Loucy (cell line): ENCODE measurements around the gene GNG2.
A peak's percentile ranks its signal among the peaks of the same experiment; 100 is the strongest.

Experiments
- H2AFZ ChIP-seq: fragments of 200-600 bp; sonication (generic); 2 replicates; pipeline ENCODE4 v1.6.0; 2016; ENCODE audit warnings: antibody characterized with exemption, mild to moderate bottlenecking, low read length, moderate library complexity
- H3F3A ChIP-seq: fragments of 200-600 bp; 2 replicates; pipeline ENCODE4 v1.6.0; 2016; ENCODE audit warnings: antibody characterized with exemption, low read depth, mild to moderate bottlenecking
- H3K27me3 ChIP-seq: fragments of 200-600 bp; sonication (generic); 2 replicates; pipeline ENCODE4 v1.6.1; 2014; ENCODE audit warnings: low read length, mild to moderate bottlenecking; ENCODE audit not compliant: insufficient read depth, poor library complexity, severe bottlenecking
- H3K36me3 ChIP-seq: fragments of 200-600 bp; sonication (generic); 2 replicates; pipeline ENCODE4 v1.6.1; 2016; ENCODE audit warnings: low read length; ENCODE audit not compliant: insufficient read depth
- H3K4me1 ChIP-seq: fragments of 200-600 bp; sonication (generic); 2 replicates; pipeline ENCODE4 v1.5.1; 2014; ENCODE audit warnings: low read length, mild to moderate bottlenecking; ENCODE audit not compliant: insufficient read depth, poor library complexity, severe bottlenecking
- H3K4me2 ChIP-seq: fragments of 200-600 bp; sonication (generic); 2 replicates; pipeline ENCODE4 v1.6.0; 2014; ENCODE audit warnings: antibody characterized with exemption, low read length, low read depth, mild to moderate bottlenecking; ENCODE audit not compliant: poor library complexity, severe bottlenecking
- H3K4me3 ChIP-seq: fragments of 200-600 bp; sonication (generic); 2 replicates; pipeline ENCODE4 v1.5.1; 2014; ENCODE audit warnings: low read length, mild to moderate bottlenecking, mixed read lengths; ENCODE audit not compliant: poor library complexity, severe bottlenecking
- H3K79me2 ChIP-seq: fragments of 200-600 bp; sonication (generic); 2 replicates; pipeline ENCODE4 v1.6.1; 2014; ENCODE audit warnings: low read length; ENCODE audit not compliant: insufficient read depth
- H3K9ac ChIP-seq: fragments of 200-600 bp; sonication (generic); 2 replicates; pipeline ENCODE4 v1.6.0; 2014; ENCODE audit warnings: mild to moderate bottlenecking, low read depth, low read length, moderate library complexity; ENCODE audit not compliant: poor library complexity, severe bottlenecking
- H3K9me2 ChIP-seq: fragments of 200-600 bp; sonication (generic); replicated peaks from 2 replicates; pipeline ENCODE4 v1.6.1; 2016; ENCODE audit warnings: low read depth, low read length, mixed read lengths
- H3K9me3 ChIP-seq: fragments of 200-600 bp; sonication (generic); 2 replicates; pipeline ENCODE4 v1.6.1; 2014; ENCODE audit warnings: mild to moderate bottlenecking, antibody characterized with exemption, low read length, low read depth; ENCODE audit not compliant: insufficient read depth
- H4K20me1 ChIP-seq: fragments of 200-600 bp; sonication (generic); 2 replicates; pipeline ENCODE4 v1.6.0; 2014; ENCODE audit warnings: antibody characterized with exemption, low read length, mild to moderate bottlenecking; ENCODE audit not compliant: insufficient read depth, poor library complexity, severe bottlenecking
- EZH2phosphoT487 ChIP-seq: fragments of 200-600 bp; IDR thresholded peaks from 2 replicates; pipeline ENCODE4 v1.6.1; 2018; ENCODE audit warnings: antibody characterized with exemption, mild to moderate bottlenecking, moderate library complexity, borderline replicate concordance
- TF ChIP-seq, protein P1 (sequence below): fragments of 200-600 bp; sonication (generic); conservative IDR thresholded peaks from 2 replicates; pipeline ENCODE4 v1.5.1; 2014; ENCODE audit warnings: mild to moderate bottlenecking, antibody characterized with exemption, low read length

GNG2 gene

DNA sequence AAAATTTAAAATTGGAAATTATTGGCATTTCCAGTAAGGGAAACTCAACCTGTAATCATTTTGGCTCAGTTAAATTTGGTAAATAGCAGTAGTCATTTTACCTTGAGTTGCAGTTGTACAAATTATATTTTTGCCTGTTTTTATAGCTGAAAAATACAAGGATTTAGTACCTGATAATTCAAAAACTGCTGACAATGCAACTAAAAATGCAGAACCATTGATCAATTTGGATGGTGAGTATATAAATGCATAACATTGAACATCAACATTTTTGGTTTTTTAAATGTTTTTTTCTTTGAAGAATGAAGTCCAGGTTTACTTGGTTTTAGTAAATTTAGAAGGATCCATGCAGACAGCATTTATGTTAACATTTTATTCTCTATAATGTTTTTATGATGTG is 137.9 kb downstream of the GNG2 start:
- Histone ChIP-seq H2AFZ (no peak overlapping the region), H3K4me2 (no peak overlapping the region), H3F3A (0 out of 2 replicates have a peak, but pooled peaks cover 6% of the 10 kb centered on the region), H3K9ac (peak overlapping the region; percentile 19), H4K20me1 (peaks cover 44% of the 10 kb centered on the region), H3K9me2 (no peaks in the 10 kb centered on the region), H3K36me3 (peaks cover 94% of the 10 kb centered on the region), H3K27me3 (no peaks in the 10 kb centered on the region), H3K4me1 (peaks cover 20% of the 10 kb centered on the region), H3K4me3 (no peak overlapping the region), H3K79me2 (peaks cover 57% of the 10 kb centered on the region), H3K9me3 (no peaks in the 10 kb centered on the region)
- no peak for TF ChIP-seq EZH2phosphoT487
- TF ChIP-seq, protein P1, sequence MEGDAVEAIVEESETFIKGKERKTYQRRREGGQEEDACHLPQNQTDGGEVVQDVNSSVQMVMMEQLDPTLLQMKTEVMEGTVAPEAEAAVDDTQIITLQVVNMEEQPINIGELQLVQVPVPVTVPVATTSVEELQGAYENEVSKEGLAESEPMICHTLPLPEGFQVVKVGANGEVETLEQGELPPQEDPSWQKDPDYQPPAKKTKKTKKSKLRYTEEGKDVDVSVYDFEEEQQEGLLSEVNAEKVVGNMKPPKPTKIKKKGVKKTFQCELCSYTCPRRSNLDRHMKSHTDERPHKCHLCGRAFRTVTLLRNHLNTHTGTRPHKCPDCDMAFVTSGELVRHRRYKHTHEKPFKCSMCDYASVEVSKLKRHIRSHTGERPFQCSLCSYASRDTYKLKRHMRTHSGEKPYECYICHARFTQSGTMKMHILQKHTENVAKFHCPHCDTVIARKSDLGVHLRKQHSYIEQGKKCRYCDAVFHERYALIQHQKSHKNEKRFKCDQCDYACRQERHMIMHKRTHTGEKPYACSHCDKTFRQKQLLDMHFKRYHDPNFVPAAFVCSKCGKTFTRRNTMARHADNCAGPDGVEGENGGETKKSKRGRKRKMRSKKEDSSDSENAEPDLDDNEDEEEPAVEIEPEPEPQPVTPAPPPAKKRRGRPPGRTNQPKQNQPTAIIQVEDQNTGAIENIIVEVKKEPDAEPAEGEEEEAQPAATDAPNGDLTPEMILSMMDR, result no peak

DNA sequence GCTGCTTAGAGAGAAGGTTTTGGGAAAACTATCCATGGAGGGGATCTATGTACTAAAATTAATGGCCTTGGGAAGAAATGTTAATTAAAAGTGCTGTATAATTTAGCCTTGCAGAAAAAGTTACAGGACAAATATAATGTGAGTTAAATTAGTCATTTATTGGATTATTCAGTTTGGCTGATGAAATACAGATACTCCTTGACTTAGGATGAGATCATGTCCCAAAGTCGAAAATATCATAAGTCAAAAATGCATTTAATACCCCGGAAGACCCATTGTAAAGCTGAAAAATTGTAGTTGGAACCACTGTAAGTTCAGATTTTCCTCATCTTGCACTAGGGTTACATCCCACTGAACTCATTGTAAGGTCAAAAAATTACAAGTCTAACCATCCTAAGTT is 138.7 kb downstream of the GNG2 start:
- Histone ChIP-seq H3K27me3 (no peaks in the 10 kb centered on the region), H3K4me2 (no peak overlapping the region), H4K20me1 (peaks cover 41% of the 10 kb centered on the region), H2AFZ (no peak overlapping the region), H3K9ac (no peak overlapping the region), H3F3A (0 out of 2 replicates have a peak, but pooled peaks cover 6% of the 10 kb centered on the region), H3K9me2 (no peaks in the 10 kb centered on the region), H3K79me2 (peaks cover 50% of the 10 kb centered on the region), H3K4me1 (peaks cover 20% of the 10 kb centered on the region), H3K36me3 (peaks cover 94% of the 10 kb centered on the region), H3K4me3 (no peak overlapping the region), H3K9me3 (no peaks in the 10 kb centered on the region)
- TF ChIP-seq EZH2phosphoT487, result no peak
- TF ChIP-seq, protein P1, result no peak

DNA sequence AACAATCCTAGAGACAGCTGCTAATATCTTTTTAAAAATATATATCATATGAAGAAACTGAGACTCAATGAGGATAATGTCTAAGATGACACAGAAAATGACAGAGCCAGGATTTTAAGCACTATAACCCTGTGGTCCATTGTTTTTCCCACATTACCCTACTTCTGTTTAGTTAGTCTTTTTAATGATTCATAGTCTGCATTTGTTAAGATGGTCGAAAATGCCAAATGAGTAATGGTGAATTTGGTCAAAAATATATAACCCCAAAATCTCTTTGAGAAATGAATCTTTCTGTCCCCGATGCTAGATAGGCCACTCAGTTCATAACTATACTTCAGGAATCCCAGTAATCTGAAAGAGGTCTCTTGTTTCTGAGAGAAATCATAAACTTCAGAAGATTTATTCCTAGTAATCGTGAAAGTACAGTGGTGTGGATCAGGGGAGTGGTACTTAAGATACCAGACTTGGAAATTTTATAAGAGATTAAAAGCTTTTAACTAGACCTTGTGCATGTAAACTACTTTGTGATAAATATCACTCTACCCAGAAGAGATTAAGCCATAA is 139.7 kb downstream of the GNG2 start:
- peaks cover 14% of the 10 kb centered on the region for H3K4me1 ChIP-seq
- no peaks in the 10 kb centered on the region for H3K9me3 ChIP-seq
- H3K27me3 ChIP-seq, result no peaks in the 10 kb centered on the region
- no peaks in the 10 kb centered on the region for H3K9me2 ChIP-seq
- no peak overlapping the region for H3K9ac ChIP-seq
- H3K4me2 ChIP-seq, result no peak overlapping the region
- H3K79me2 ChIP-seq, result peaks cover 39% of the 10 kb centered on the region
- H3F3A ChIP-seq, result 0 out of 2 replicates have a peak, but pooled peaks cover 5% of the 10 kb centered on the region
- no peak overlapping the region for H3K4me3 ChIP-seq
- peaks cover 95% of the 10 kb centered on the region for H3K36me3 ChIP-seq
- H4K20me1 ChIP-seq, result peaks cover 36% of the 10 kb centered on the region
- TF ChIP-seq EZH2phosphoT487, result no peak
- TF ChIP-seq, protein P1, result no peak
- no peak overlapping the region for H2AFZ ChIP-seq
